ENCODE data around the gene CD52.
"Not testable (repeated sequence)": the region's sequence is repeated elsewhere in the genome, so short reads cannot be mapped to it uniquely, and the experiment has no call there.

Gene CD52

GRCh38 chr1:26284597-26285347 lies 33.0 kb upstream of the CD52 start:
- no peak for DNase-seq

GRCh38 chr1:26285366-26286063 lies 32.2 kb upstream of the CD52 start:
- no peak for DNase-seq

GRCh38 chr1:26286064-26286416 lies 31.7 kb upstream of the CD52 start:
- no peak for DNase-seq

GRCh38 chr1:26287033-26287711 lies 30.6 kb upstream of the CD52 start:
- no peak for DNase-seq

- no peak for DNase-seq
Observed at GRCh38 chr1:26287811-26288210, 29.9 kb upstream of the CD52 start.

GRCh38 chr1:26288311-26288941 lies 29.3 kb upstream of the CD52 start:
- DNase-seq, result no peak

GRCh38 chr1:26289158-26290059 lies 28.3 kb upstream of the CD52 start:
- DNase-seq, result no peak

GRCh38 chr1:26290122-26290881 lies 27.5 kb upstream of the CD52 start:
- DNase-seq, result no peak

GRCh38 chr1:26290882-26291261 lies 26.9 kb upstream of the CD52 start:
- no peak for DNase-seq

- no peak for DNase-seq
Observed at GRCh38 chr1:26291433-26291832, 26.3 kb upstream of the CD52 start.

- DNase-seq, result no peak
Observed at GRCh38 chr1:26291939-26292338, 25.8 kb upstream of the CD52 start.

GRCh38 chr1:26292735-26293134 lies 25.0 kb upstream of the CD52 start:
- DNase-seq, result not testable (repeated sequence)

- DNase-seq, result no peak
Observed at GRCh38 chr1:26293911-26294463, 23.8 kb upstream of the CD52 start.

- no peak for DNase-seq
Observed at GRCh38 chr1:26295194-26296138, 22.3 kb upstream of the CD52 start.

- no peak for DNase-seq
Observed at GRCh38 chr1:26296340-26297056, 21.3 kb upstream of the CD52 start.

GRCh38 chr1:26297057-26297790 lies 20.5 kb upstream of the CD52 start:
- no peak for DNase-seq

GRCh38 chr1:26297791-26298124 lies 20.0 kb upstream of the CD52 start:
- no peak for DNase-seq

- no peak for DNase-seq
Observed at GRCh38 chr1:26300578-26301275, 17.0 kb upstream of the CD52 start.

Data from NCI-H1417 treated with DMSO at 0.1 percent for 48 hours (cell line).